ENCODE measurements around the gene LRP8.

LRP8 gene

DNA sequence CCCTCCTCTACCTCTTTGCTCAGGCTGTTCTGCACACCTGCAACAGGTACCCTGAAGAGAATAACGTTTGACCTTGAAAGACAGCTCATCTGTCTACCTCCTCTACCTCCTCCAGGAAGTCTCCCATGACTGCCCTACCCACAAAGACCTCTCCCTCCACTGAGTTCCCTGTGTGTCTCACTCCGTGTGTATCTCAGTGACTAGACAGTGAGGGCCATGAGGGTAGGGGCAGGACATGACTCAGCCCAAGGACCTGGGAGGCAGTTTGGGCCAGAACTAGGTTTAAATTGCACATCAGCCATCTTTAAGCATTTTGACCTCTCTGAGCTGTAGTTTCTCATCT is 32.0 kb upstream of the LRP8 start:
- DNase-seq, result no peak

DNA sequence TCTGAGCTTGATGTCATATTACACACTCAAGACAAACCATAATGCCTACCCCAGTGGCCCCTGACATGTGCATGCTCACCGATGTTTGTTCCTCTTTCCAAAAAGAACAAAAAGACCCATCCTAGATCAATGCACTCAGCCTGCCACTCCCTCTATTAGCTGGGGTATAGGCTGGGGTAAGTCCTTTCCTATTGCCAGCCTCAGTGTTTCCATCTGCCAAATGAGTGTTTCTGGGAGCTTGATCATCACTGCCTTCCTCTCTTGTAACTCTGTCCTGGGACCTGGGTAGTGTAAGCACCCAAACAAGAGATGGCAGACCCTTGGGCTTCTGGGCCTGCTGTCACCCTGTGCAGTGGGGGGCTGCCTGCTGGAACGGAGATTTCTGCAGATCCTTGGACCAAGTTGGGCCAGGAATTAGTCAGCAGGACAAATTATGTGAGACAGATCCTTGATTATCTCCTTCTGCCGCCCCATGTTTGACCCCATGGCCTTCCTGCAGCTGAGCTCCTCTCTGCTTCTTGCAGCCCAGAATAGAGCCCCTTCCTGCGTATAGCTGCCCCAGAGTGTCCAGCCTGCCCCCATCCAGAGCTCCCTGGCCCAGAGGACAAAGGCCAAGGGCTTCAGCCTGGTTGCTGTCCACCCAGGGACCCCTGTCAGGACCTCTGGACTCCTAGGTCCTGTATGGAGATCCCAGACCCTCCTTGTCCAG is 31.5 kb upstream of the LRP8 start:
- DNase-seq, result no peak

DNA sequence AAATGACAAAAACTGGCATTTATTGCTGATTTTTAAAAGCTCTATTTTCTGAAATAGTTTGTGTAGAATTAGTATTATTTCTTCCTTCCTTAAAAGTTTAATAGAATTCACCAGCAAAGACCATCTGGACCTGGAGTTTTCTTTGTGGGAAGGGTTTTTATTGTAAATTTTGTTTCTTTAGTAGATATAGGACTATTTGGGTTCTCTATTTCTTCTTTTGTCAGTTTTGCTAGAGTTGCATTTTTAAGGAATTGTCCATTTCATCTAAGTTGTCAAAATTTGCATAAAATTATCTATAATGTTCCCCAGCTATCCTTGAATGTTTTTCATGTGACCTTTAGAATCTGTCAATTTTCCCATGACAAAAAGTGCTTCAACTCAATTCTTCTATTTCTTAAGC is 28.8 kb upstream of the LRP8 start:
- no peak for DNase-seq

GRCh38 chr1:53354119-53354518 is 26.2 kb upstream of the LRP8 start:
- DNase-seq, result no peak

GRCh38 chr1:53352561-53352960 is 24.7 kb upstream of the LRP8 start:
- no peak for DNase-seq

DNA sequence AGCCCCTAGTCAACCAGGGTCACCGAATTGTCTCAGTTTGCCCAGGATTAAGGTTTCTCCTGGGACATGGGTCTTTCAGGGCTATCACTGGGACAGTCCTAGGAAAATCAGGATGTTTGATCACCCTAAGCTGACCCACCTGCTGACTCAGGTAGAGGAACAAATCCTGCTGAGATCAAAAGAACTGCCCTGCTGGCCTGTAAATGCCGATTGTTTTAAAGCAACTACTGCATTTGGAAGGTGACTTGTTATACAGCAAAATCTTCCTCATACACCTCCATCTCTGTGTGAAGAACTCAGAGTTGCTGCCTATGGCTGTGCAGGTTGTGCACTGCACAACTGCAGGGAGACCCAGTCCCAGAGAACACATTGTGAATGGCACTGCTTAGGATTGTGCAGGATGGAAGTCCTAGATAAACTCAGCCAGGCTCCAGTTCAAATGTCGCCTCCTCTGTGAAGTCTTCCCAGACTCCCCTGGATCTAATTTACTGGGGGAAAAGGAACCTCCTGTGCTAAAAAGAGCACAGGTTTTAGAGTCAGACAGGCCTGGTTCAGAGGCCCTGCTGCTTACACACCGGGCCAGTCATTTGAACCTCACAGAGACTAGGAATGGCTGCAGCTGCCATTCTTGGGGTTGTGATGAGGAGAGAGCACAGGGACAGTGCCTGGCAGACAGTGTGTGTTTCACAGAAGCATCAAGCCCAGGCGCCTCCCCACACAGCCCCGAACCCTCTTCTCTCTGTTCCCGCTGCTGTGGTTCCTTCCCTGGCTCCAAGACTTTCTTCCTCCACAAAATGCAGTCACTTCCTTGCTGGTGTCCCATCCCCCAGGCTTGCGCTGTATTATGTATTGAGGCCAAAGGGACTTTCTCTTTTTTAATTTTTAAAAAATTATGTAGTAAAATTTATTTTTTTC is 23.2 kb upstream of the LRP8 start:
- no peak for DNase-seq

GRCh38 chr1:53349968-53350852 is 22.3 kb upstream of the LRP8 start:
- DNase-seq, result no peak

DNA sequence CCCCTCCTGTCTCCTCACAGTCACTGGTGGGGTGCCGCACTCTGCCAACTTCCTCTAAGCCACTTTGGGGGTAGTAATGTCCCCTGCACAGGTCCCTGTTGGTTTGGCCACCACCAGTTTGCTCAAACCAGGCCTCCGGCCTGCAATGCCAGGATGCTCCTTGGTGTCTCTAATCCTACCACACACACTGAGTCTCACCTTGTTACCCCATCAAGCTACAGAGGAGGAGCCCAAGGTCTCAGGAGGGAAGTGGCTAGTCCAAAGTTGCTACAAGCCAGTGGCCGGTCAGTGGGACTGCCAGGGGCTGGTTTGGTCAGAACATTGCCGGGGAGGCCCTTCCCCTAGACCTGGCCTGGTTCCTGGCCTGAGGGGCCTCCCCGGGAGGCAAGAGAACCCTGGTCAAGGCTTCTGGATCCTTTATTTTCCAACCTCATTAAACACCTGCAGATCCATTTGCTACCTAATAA is 21.5 kb upstream of the LRP8 start:
- DNase-seq, result no peak

DNA sequence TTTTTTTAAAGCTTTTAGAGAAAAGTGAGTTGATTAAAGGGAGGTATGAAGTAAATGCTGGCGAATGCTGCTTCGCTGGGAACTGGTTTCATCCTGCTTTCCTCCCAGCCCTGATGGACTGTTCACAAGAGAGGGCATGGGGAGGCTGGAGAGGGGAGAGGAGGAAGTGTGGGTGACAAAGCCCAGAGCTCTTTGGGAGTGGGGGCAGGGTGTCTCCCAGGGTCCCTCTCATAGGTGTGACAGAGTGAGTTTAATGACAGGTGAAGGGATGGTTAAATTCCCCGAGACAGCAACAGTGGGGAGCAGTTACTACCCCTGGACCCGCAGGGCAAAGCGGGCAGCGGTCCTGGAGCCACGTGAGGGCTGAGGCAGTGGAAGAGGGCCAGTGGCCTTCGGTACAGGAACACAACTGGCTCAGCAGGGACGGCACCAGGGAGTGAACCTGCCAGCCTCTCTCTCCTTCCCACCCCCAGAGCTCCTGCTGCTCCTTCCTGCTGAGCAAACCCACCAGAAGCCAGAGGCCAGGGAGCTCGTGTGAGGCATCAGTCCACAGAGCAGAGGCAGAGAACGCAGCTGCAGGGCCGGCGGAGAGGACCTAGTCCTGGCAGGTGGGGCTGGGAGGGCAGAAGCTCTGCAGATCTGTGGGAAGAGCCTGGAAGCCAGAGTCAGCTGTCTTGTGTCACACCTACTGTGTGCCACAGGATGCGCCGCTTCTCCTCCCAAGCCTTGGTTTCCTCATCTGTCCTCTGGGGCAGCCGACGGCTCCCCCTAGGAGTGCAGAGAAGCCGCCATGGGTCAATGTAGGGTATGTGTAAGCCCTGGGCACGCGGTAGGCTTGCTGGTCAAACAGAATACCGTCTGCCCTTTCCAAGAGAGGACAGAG is 20.9 kb upstream of the LRP8 start:
- DNase-seq, result no peak

DNA sequence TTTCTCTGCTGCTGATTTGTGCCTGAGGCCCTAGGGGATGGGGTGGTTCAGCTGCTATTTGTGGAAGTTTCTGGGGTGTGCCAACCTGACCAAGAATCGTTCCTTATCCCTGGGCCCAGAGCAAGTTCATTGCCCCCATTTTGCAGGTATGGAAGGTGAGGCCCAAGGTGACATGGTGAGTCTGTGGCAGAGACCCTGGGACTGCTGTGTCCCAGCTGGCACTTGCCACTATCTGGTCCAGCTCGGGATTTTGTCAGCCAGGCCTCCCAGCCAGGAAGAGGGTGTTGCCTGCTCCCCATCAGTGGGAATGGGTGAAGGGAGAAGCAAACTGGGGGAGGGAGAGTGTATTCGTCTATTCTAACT is 18.9 kb upstream of the LRP8 start:
- DNase-seq, result no peak

- DNase-seq, result no peak
These were observed 18.3 kb upstream of the LRP8 start for GRCh38 chr1:53345996-53346813.

GRCh38 chr1:53344921-53345838 is 17.3 kb upstream of the LRP8 start:
- DNase-seq, result no peak

DNA sequence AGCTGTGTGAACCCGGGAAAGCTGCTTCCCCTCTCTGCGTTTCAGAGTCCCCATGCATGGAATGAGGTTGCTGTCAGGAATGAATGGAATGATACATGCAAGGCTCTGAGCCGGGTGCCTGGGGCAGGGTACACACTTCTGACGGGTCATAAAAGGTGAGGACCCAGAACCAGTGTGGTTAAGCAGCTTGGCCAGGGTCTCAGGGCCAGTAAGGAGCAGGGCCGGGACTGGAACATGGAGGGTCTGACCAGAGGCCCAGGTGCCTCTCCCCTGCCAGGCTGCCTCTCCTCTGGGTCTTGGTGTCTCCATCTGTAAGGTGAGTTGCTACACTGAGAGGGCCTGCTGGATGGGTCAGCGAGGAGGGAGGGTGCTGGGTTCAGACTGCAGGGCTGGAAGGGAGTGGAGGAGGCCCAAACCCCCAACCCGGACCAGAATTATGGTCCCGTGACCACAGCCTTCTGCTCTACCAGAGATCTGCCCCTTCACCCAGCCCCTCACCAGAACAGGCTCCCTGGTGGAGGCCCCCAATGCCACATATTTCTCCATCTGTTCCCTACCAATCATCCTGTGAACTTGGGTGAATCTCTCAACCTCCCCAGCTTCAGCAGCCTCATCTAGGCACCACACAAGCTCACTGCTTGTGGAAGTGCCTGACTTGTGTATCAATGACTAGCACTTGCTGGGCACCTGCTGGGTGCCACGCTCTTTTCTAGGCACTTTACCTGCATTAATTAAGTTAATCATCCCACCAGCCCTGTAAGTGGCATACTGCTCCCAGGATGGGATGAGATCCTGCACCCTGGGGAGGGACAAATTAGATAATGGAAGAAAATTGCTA is 16.2 kb upstream of the LRP8 start:
- DNase-seq, result no peak

DNA sequence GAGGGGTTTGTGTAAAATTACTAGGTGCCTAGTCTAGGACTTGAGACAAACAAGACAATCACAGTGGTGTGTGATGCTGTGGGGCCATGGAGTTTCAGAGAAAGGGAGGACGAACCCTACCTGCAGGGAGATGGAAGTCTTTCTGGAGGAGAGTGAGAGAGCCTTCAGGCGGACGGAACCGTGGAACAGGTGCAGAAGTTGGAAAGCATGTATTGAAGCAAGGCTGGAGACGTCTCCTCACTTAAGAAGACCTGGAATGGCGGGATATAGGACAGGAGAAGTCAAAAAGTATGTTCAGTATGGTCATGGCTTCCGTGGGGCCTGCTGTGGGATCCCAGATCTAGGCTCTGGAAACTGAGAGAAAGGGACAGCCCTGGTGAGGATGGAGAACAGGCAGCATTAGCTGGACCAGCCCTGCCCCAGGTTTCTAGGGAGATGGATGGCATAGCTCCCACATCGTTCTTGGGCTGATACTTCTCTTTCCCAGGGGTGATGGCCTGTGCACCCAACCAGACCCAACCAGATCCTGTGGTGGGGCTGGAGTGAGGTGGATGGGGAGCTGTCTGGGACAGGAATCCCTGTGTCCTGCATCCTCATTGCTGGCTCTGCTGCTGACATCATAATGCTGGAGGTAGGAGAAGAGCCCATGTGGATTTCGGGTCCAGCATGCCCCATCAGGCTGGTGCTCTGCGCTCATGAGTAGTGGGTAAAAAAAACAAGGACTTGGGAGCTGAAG is 15.0 kb upstream of the LRP8 start:
- DNase-seq, result no peak

- DNase-seq, result no peak
These were observed 14.3 kb upstream of the LRP8 start for GRCh38 chr1:53341961-53342707.

DNA sequence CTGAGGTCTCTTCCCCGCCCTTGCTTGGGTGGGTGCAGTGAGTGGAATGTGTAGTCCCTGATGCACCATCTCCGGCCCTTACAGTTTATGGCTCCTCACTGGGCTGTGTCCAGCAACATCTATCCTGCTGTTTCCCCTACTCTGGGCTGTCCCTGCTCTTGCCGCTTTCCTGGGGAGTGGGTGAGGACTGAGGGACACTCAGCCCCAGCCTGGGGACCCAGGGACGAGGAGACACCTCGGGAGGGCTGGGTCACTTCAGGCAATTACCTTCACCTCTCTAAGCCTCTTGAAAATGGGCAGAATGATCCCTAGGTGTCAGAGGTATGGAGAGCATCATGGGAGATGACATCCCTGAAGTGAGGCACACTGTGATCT is 13.6 kb upstream of the LRP8 start:
- no peak for DNase-seq
